Duodenal mucosa (tissue), 2 donors: ENCODE measurements around the gene DENND6B.
"Not testable (repeated sequence)": the region's sequence is repeated elsewhere in the genome, so short reads cannot be mapped to it uniquely, and the experiment has no call there.

Experiments used
- H3K27ac ChIP-seq: one replicate; pipeline ENCODE4 v1.7.0; 2013; ENCODE audit warnings: low read depth, low read length
- H3K27me3 ChIP-seq, 2 donors: one replicate each; pipeline ENCODE4 v1.7.0; 2013; ENCODE audit warnings: low read length in 2 of 2, control low read depth in 1 of 2; ENCODE audit not compliant: insufficient read depth in 2 of 2, control insufficient read depth in 1 of 2
- H3K36me3 ChIP-seq, 2 donors: one replicate each; pipeline ENCODE4 v1.7.0; 2013; ENCODE audit warnings: low read length in 2 of 2, control low read depth in 1 of 2; ENCODE audit not compliant: insufficient read depth in 2 of 2, control insufficient read depth in 1 of 2
- H3K4me1 ChIP-seq, 2 donors: one replicate each; pipeline ENCODE4 v1.7.0; 2013; ENCODE audit warnings: low read length in 2 of 2, control low read depth in 1 of 2; ENCODE audit not compliant: insufficient read depth in 2 of 2, control insufficient read depth in 1 of 2
- H3K4me3 ChIP-seq, 2 donors: one replicate each; pipeline ENCODE4 v1.7.0; 2013; ENCODE audit warnings: low read length in 2 of 2, low read depth in 1 of 2
- H3K9ac ChIP-seq, 2 donors: one replicate each; pipeline ENCODE4 v1.7.0; 2013; ENCODE audit warnings: low read length in 2 of 2, low read depth in 1 of 2
- H3K9me3 ChIP-seq, 2 donors: one replicate each; pipeline ENCODE4 v1.7.0; 2013; ENCODE audit warnings: low read length in 2 of 2, control low read depth in 1 of 2; ENCODE audit not compliant: control insufficient read depth in 1 of 2

Gene DENND6B

DNA sequence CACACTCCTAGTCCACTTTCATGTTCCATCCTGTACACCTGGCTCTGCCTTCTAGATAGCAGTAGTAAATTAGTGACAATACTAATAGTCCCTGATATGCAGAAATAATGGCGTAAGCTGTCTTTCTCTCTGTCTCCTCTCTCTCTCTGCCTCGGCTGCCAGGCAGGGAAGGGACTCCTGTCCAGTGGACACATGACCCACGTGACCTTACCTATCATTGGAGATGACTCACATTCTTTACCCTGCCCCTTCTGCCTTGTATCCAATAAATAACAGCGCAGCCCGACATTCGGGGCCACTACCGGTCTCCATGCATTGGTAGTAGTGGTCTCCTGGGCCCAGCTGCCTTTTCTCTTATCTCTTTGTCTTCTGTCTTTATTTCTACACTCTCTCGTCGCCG lies 53.0 kb downstream of the DENND6B start:
- Histone ChIP-seq H3K36me3 (peaks cover 9 to 31% of the 10 kb centered on the region in 2 donors), H3K4me1 (peaks cover 15 to 21% of the 10 kb centered on the region in 2 donors)
- H3K27ac ChIP-seq, H3K4me3 ChIP-seq, H3K9ac ChIP-seq, H3K27me3 ChIP-seq, H3K9me3 ChIP-seq: not testable (repeated sequence)

DNA sequence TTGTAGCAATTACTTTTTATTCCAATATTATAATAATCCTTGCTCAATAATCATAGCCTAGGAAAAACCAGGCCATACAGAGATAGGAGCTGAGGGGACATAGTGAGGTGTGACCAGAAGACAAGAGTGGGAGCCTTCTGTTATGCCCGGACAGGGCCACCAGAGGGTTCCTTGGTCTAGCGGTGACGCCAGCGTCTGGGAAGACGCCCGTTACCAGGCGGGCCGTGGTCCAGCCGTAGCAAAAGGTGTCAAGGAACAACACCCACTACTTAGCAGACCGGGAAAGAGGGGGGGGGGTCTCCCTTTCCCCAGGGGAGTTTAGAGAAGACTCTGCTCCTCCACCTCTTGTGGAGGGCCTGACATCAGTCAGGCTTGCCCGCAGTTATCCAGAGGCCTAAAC lies 53.5 kb downstream of the DENND6B start:
- H3K9ac ChIP-seq = not testable (repeated sequence)
- H3K4me1 ChIP-seq = peaks cover 19 to 23% of the 10 kb centered on the region in 2 donors
- peaks cover 9 to 27% of the 10 kb centered on the region in 2 donors for H3K36me3 ChIP-seq

DNA sequence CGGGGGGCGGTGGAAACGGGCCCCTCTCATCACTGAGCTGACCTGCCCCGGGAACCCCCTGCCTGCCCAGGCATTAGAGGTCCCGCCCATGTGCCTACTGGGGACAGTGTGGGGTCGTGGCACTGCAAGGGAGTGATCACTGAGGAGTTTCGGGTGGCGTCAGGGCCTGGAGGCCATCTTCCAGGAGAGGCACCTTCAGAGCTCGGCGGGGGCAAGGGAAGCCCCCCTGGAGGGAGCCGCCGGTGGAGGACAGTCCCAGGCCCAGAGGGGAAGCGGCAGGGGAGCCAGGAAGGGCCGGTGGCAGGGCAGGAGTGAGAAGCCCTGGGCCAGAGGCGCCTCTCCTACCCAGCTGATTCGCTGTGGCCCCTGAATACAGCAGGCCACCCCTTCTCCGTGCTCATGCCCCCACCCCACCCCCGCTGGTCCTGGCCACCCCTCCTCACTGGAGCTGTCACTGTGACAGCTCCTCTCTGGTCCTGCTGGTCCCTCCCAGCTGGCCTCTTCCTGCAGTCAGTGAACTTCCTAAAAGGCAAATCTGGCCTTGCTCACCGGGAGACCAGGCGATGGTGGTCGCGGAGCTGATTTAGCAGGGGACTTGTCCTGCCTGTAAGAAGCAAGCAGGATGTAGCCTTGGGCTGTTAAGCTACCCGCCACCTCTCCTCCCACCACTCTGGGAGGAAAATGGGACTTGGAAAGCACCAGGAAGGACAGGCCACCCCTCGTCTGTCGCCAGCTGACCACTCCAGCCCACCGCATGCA lies 54.6 kb downstream of the DENND6B start:
- Histone ChIP-seq H3K9me3 (no peaks in the 10 kb centered on the region), H3K27ac (no peak overlapping the region), H3K4me1 (peaks cover 20 to 23% of the 10 kb centered on the region in 2 donors), H3K9ac (no peak overlapping the region), H3K4me3 (no peak overlapping the region), H3K27me3 (peaks cover 5 to 6% of the 10 kb centered on the region in 2 donors), H3K36me3 (peaks cover 9 to 16% of the 10 kb centered on the region in 2 donors)

More for the DNA sequence above, 53.5 kb downstream of the DENND6B start:
- H3K4me3 ChIP-seq, H3K27me3 ChIP-seq, H3K9me3 ChIP-seq, H3K27ac ChIP-seq: not testable (repeated sequence)

DNA sequence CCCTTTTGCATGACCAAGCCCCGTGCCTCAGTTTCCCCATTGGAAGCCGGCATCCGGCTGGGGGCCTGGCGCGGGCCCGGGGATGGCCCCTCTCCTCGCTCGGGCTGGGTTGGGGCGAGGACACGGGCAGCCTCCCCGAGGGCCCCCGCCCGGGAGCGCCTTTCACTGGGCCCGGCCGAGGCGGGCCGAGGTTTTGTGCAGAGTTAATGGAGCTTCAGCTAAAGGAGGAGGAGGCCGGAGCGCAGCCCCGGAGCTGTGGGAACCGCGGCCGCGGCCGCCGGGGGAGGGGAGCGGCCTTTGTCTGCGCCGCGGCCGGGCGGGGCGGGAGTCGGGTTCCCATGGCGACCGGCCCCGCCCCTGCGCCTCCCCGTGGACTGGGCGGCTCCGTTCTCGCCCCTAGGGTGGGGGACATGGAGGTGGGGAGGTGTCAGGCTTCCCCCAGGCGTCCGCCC lies 55.3 kb downstream of the DENND6B start:
- Histone ChIP-seq H3K36me3 (peaks cover 9 to 16% of the 10 kb centered on the region in 2 donors), H3K4me3 (peak overlapping the region; percentile 40 to 50), H3K4me1 (peaks cover 20 to 23% of the 10 kb centered on the region in 2 donors), H3K27me3 (peaks cover 5 to 6% of the 10 kb centered on the region in 2 donors), H3K27ac (no peak overlapping the region), H3K9ac (no peak overlapping the region), H3K9me3 (no peaks in the 10 kb centered on the region)

DNA sequence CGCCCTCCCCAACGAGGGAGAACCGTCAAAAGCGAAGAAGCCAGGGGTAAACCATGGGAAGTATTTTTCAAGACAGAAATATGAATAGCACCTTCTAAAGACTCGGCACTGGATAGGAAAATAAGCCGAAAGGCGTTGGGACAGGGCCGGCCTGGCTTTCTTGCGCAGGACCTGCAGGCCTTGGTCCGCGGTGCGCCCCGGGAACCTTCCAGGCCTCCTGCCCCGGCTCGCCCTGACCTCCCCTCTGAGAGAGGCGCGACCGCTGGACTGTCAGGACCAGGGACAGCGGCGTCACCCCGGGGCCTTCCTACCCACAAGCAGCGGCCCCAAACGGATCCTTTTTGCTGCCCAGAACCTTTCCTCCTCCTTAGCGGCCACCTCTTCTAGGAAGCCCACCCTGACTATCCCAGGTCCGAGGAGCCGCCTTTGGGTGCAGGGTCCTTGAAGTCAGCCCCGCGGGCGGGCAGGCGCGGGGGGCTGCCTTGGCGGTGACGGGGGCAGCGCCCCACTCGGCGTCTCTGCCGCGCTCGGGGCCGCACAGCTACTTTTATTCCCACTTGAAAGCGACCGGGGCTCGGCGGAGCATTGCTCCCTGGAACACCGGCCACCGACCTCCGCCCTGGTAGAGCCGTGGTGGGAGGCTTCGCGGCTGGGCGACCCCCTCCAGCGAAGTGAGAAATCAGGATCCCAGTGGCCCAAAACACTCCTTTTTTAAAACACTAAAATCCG lies 56.0 kb downstream of the DENND6B start:
- peaks cover 5 to 6% of the 10 kb centered on the region in 2 donors for H3K27me3 ChIP-seq
- H3K36me3 ChIP-seq = peaks cover 9 to 10% of the 10 kb centered on the region in 2 donors
- no peak overlapping the region for H3K9ac ChIP-seq
- H3K4me3 ChIP-seq = peak overlapping the region; percentile 50 to 55
- H3K27ac ChIP-seq = peak overlapping the region; percentile 20
- H3K4me1 ChIP-seq = peaks cover 20 to 23% of the 10 kb centered on the region in 2 donors
- H3K9me3 ChIP-seq = no peaks in the 10 kb centered on the region

DNA sequence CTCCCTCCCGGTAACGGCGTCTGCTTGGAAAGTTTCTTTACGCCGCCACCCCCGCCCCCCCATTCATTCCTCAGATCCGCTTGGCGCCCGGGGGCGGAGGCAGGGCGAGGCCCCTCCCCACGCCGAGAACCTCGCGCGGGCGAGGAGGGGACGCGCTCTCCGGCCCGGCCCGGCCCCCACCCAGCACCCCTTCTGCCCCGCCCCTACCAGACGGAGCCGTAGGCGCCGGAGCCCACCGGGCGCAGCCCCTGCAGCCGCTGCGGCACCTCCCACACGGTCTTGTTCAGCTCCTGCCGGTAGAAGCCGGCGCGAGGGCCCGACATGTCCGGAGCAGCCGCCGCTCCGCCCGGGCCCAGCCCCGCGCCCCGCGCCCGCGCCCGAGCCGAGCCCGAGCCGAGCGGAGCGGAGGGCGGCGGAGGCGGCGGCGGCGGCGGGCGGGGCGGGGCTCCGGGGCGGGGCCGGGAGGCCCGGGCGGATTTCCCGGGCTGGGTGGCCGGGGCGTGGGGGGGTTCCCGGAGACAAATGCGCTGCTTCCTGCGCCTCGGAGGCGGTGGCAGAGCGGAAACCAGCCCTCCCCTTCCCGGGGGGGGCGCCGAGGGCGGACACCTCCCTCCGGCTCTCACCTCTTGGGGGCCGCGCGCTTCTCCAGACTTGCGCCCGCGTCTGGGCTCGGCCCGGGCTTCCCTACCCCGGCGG lies 56.7 kb downstream of the DENND6B start, which contains the start of gene MAPK11:
Gene MAPK11, minus strand, starts transcription at position 411 of the 696 bp plus-strand sequence. Its CDS starts 88 bp downstream, at position 323.
- Histone ChIP-seq H3K27me3 (peaks cover 5 to 6% of the 10 kb centered on the region in 2 donors), H3K9ac (no peak within 1 kb of the TSS), H3K9me3 (no peaks in the 10 kb centered on the region), H3K36me3 (peaks cover 3% of the 10 kb centered on the region in 2 donors), H3K4me1 (peaks cover 20 to 23% of the 10 kb centered on the region in 2 donors), H3K4me3 (peak within 1 kb of the TSS; percentile 50 to 55), H3K27ac (peak within 1 kb of the TSS; percentile 20)

DNA sequence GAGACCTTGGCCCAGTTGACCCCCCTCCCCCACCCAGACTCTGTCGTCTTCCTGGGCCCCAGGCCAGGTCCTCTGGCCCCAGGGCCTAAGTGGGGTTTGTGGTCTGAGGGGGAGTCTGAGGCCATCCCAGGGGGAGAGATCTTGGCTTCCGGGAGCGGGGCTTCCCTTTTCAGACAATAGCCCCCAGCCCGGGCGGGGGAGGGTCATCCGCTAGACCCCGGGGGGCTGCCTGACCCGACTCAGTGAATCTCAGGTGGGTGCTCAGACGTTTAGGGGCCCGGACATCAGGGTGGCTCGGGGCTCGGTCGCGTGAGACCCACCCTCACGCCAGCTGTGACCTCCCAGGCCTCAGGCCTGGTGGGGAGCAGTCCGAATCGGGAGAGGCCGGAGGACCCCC lies 57.2 kb downstream of the DENND6B start:
- Histone ChIP-seq H3K4me3 (no peak overlapping the region), H3K27ac (no peak overlapping the region), H3K9ac (no peak overlapping the region), H3K27me3 (peaks cover 5 to 6% of the 10 kb centered on the region in 2 donors), H3K9me3 (no peaks in the 10 kb centered on the region), H3K4me1 (peaks cover 20 to 23% of the 10 kb centered on the region in 2 donors), H3K36me3 (no peaks in the 10 kb centered on the region)

DNA sequence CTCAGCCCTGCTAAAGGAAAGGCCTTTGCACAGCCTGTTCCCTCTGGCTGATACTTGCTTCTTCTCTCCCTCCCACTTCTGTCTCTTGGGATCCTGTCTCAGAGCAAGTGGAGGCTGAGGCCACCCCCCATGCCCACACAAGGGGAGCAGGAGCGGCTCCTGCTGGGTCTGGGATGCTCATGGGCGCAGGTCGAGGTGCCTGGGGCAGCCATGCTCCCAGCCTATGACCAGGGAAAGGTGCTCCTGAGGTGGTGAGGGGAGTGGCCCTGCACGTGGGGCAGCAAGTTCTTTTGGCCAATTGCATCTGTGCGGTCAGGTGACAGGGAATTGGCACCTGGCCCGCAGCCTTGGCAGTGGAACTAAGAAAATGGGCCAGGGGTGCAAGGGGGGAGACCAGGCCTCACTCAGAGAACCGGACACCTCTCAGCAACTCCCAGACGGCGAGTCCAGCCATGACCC lies 58.1 kb downstream of the DENND6B start:
- Histone ChIP-seq H3K36me3 (no peaks in the 10 kb centered on the region), H3K4me1 (peaks cover 20 to 23% of the 10 kb centered on the region in 2 donors), H3K4me3 (no peak overlapping the region), H3K9ac (no peak overlapping the region), H3K27ac (no peak overlapping the region), H3K27me3 (peaks cover 5 to 6% of the 10 kb centered on the region in 2 donors), H3K9me3 (no peaks in the 10 kb centered on the region)

DNA sequence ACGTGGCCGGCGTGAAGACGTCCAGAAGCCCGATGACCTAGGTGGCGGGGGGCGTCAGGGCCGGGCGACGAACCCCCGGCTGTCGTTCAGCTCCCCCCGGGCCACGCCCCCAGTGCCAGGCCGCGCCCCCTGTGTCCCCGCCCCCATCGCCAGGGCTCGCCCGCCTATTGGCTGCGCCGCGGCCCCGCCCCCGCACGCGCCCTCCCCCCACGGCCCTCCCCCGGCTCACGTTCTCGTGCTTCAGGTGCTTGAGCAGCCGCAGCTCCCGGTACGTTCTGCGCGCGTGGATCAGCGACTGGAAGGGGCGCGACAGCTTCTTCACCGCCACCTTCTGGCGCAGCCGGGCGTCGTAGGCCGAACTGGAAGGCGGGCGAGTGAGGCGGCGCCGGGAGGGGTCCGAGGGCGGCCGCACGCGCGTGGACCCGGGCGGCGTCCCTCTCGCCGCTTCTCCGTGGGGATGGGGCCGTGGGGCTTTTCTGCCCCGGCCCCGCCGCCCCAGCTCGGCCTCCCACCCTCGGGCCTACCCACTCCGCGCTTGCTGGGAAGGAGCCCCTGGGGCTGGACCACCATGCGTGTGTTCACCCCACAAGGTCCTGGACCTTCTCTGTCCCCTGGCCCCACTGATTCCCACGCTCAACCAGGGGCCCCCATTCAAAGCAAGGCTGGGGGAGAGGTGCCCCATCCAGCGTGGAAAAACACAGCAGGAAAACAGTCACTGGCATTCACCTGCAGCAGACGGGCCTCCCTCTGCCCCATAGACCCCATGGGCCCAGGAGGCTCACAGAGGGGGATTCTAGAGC lies 59.0 kb downstream of the DENND6B start:
- H3K9ac ChIP-seq = no peak overlapping the region
- peaks cover 10 to 12% of the 10 kb centered on the region in 2 donors for H3K27me3 ChIP-seq
- peaks cover 20 to 23% of the 10 kb centered on the region in 2 donors for H3K4me1 ChIP-seq
- no peaks in the 10 kb centered on the region for H3K36me3 ChIP-seq
- no peak overlapping the region for H3K4me3 ChIP-seq
- H3K27ac ChIP-seq = no peak overlapping the region
- no peaks in the 10 kb centered on the region for H3K9me3 ChIP-seq
